Nephron progenitor cell (in vitro differentiated cells): ENCODE measurements around the gene ZNF580.
A peak's percentile ranks its signal among the peaks of the same experiment; 100 is the strongest.

Experiments
- DNase-seq: peaks from one replicate; pipeline ENCODE4 v3.0.0; 2021
- H3K27ac Mint-ChIP-seq: 2 replicates; pipeline ENCODE4 v1.8.0; 2021; ENCODE audit warnings: mild to moderate bottlenecking, moderate library complexity, mixed read lengths
- H3K27me3 Mint-ChIP-seq: 2 replicates; pipeline ENCODE4 v1.8.0; 2021; ENCODE audit warnings: mild to moderate bottlenecking, low read depth, mixed read lengths; ENCODE audit not compliant: poor library complexity
- H3K36me3 Mint-ChIP-seq: 2 replicates; pipeline ENCODE4 v1.8.0; 2021; ENCODE audit warnings: low read depth, mixed read lengths
- H3K4me1 Mint-ChIP-seq: 2 replicates; pipeline ENCODE4 v1.8.0; 2021; ENCODE audit warnings: mixed read lengths
- H3K4me3 Mint-ChIP-seq: 2 replicates; pipeline ENCODE4 v1.8.0; 2021; ENCODE audit warnings: mild to moderate bottlenecking, moderate library complexity, mixed read lengths
- H3K9me3 Mint-ChIP-seq: 2 replicates; pipeline ENCODE4 v1.8.0; 2021; ENCODE audit warnings: mild to moderate bottlenecking, moderate library complexity, mixed read lengths
- TF ChIP-seq, protein P1 (sequence below): fragments of 200-600 bp; sonication (generic); IDR thresholded peaks from 2 replicates; pipeline ENCODE4 v1.5.0; 2021; ENCODE audit warnings: antibody characterized with exemption

ZNF580 gene

DNA sequence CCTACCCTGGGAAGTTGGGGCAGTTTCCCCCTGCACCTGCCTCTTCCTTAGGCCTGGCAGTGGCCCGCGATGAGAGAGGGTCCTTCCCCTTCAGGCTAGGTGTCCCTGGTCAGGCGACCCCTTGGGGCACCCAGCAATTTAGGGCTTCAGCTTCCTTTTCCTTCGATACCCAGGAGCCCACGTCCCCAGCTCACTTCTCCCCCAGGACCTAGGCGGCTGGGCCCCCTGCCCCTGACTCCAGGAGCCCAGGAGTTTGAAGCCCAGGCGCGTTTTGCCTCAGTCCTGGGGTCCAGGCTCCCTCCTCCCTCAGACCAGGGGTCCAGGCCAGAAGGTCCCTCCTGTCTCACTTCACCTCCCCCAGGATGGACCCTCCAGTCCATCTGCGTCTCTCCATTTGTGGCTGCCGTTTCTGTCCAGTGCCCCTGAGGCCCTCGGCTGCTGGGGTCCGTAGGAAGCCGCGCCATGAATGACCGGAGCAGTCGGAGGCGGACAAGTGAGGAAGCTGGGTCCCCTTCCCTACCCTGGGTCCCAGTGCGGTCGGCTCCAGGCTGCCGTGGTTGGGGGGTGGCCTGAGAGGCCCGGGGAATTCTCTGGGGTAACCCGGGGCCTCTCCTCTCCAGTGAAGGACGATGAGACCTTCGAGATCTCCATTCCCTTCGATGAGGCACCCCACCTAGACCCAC is 7.9 kb downstream of the ZNF580 start:
- TF ChIP-seq, protein P1, sequence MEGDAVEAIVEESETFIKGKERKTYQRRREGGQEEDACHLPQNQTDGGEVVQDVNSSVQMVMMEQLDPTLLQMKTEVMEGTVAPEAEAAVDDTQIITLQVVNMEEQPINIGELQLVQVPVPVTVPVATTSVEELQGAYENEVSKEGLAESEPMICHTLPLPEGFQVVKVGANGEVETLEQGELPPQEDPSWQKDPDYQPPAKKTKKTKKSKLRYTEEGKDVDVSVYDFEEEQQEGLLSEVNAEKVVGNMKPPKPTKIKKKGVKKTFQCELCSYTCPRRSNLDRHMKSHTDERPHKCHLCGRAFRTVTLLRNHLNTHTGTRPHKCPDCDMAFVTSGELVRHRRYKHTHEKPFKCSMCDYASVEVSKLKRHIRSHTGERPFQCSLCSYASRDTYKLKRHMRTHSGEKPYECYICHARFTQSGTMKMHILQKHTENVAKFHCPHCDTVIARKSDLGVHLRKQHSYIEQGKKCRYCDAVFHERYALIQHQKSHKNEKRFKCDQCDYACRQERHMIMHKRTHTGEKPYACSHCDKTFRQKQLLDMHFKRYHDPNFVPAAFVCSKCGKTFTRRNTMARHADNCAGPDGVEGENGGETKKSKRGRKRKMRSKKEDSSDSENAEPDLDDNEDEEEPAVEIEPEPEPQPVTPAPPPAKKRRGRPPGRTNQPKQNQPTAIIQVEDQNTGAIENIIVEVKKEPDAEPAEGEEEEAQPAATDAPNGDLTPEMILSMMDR, result no peak
- Mint-ChIP-seq H3K27me3 (no peaks in the 10 kb centered on the region), H3K36me3 (peaks cover 21% of the 10 kb centered on the region), H3K4me1 (peaks cover 40% of the 10 kb centered on the region), H3K4me3 (peak overlapping the region; percentile 85), H3K27ac (peak overlapping the region; percentile 61), H3K9me3 (no peaks in the 10 kb centered on the region)
- DNase-seq, result no peak

DNA sequence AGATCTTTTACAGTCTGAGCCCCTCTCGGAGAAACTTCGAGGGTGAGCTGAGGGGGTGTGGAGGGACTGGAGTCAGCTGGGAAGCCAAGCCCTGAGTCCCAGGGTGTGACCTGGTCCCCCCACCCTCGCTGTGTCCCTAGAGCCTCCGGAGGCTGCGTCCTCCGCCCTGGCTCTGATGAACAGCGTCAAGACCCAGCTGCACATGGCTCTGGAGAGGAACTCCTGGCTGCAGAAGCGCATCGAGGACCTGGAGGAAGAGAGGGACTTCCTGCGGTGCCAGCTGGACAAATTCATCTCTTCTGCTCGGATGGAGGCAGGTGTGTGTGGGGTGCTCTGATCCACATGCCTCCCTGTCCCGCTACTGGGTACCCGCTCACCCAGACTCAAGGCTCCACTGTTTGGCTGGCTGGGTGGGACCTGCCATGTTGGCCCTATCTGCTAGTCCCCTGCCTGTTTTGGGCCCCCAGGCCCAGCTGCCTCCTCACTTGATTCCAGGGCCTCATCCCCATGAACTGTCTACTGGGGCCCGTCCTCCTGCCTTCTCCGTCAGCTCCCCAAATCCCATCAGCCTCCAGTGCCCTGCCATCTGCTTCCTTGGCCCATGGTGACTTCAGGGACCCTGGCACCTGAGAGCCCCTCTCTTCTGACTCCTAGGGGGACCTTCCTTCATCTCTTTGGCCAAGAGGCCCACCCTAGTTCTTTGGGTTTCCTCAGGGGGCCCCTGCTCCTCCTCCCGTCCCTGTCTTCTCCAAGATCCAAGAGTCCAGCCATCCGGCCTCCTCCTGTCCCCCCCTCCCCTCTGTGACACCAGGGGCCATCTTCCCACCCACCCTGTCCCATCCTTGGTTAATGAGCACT is 8.7 kb downstream of the ZNF580 start:
- Mint-ChIP-seq H3K27me3 (no peaks in the 10 kb centered on the region), H3K4me1 (peaks cover 33% of the 10 kb centered on the region), H3K9me3 (no peaks in the 10 kb centered on the region), H3K4me3 (peak overlapping the region; percentile 85), H3K36me3 (peaks cover 21% of the 10 kb centered on the region), H3K27ac (no peak overlapping the region)
- no peak for DNase-seq
- TF ChIP-seq, protein P1, result no peak

DNA sequence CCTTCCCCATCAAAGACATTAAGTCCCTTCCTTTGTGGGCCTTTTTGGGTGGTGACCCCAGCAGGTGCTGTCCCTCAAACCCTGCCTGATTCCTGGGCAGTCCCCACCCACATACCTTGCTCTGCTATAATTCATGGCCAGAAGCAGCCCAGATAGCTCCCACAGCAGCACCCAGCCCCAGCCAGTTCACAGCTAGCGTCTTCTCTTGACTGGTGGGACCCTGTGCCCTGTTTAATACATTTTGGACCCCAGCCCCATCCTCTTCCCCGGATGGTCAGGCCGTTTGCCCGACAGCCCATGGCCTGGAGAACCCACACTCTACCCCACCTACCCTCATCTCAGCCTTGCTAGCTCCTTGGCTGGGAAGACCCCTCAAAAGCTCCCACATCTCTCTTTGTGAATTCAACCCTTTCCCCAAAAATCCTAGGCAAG is 9.3 kb downstream of the ZNF580 start:
- TF ChIP-seq, protein P1, result no peak
- Mint-ChIP-seq H3K27ac (no peak overlapping the region), H3K4me3 (peak overlapping the region; percentile 62), H3K9me3 (no peaks in the 10 kb centered on the region), H3K4me1 (peaks cover 30% of the 10 kb centered on the region), H3K27me3 (no peaks in the 10 kb centered on the region), H3K36me3 (peaks cover 21% of the 10 kb centered on the region)
- no peak for DNase-seq

DNA sequence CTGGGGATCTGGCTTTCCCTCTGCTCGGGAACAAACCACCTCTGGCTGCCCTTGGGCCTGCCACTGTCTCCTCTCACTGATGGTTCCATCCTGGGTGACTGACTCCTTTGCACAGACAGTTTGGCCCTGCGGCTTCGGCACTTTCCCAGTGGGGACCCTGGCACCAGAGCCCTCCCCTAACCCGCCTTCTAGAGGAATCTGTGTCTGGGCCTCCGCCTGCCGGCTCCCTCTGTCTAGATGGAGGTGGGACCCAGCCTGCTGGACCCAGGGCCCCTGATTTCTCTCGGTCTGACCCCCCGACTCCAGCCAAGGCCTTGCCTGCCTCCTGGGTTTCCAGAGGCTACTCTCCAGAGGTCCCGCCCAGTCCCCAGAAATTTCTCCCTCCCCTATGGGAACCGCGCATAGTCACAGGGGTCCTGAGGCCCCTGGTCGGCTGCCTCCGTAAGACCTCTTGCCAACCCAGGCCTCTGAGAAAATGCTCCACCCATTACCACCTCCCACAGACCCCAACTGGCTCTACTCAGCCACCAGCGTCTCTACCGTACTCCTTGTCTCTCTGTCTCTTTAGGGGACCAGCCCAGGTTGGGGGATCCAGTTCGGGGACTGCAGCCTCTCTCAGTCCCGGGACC is 9.9 kb downstream of the ZNF580 start:
- no peaks in the 10 kb centered on the region for H3K9me3 Mint-ChIP-seq
- peak overlapping the region; percentile 62 for H3K4me3 Mint-ChIP-seq
- peaks cover 26% of the 10 kb centered on the region for H3K4me1 Mint-ChIP-seq
- H3K27me3 Mint-ChIP-seq, result no peaks in the 10 kb centered on the region
- peaks cover 16% of the 10 kb centered on the region for H3K36me3 Mint-ChIP-seq
- no peak overlapping the region for H3K27ac Mint-ChIP-seq
- no peak for DNase-seq
- TF ChIP-seq, protein P1, result no peak

DNA sequence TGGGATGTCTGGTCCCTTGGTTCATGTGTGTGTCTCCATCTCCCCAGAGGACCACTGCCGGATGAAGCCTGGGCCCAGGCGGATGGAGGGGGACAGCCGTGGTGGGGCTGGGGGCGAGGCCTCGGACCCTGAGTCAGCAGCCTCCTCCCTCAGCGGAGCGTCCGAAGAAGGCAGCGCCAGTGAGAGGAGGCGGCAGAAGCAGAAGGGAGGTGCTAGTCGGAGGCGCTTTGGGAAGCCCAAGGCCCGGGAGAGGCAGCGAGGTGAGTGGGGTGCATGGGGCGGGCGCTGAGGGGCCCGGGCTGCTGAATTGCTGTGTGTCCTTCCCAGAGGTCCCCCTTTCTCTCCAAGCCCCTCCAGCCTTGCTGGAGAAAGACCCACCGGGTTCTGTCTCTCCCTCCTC is 10.4 kb downstream of the ZNF580 start:
- H3K27me3 Mint-ChIP-seq, result no peaks in the 10 kb centered on the region
- peak overlapping the region; percentile 54 for H3K4me3 Mint-ChIP-seq

More for the DNA sequence above, 10.4 kb downstream of the ZNF580 start:
- TF ChIP-seq, protein P1, result no peak
- no peak for DNase-seq
- no peak overlapping the region for H3K27ac Mint-ChIP-seq
- H3K9me3 Mint-ChIP-seq, result no peaks in the 10 kb centered on the region
- peaks cover 31% of the 10 kb centered on the region for H3K4me1 Mint-ChIP-seq
- peaks cover 16% of the 10 kb centered on the region for H3K36me3 Mint-ChIP-seq
